Breast epithelium (tissue), 4 donors: Measurements from ENCODE around the gene LRRFIP1. TPM values are rescaled to one million over a fixed set of nuclear protein-coding genes. Genes with fewer than 3 reads are reported as not detected.
A peak's percentile ranks its signal among the peaks of the same experiment; 100 is the strongest.

Source experiments
- DNase-seq, 2 donors: peaks; one replicate each; pipeline ENCODE4 v3.0.0-alpha.2; 2019; ENCODE audit warnings: low spot score in 2 of 2
- H3K27ac ChIP-seq, 2 donors: fragments of 200-600 bp; sonication (generic) in 1 of 2; one replicate each; pipeline ENCODE4 v1.5.1; 2016 to 2019; ENCODE audit warnings: mild to moderate bottlenecking in 1 of 2
- H3K27me3 ChIP-seq, 2 donors: fragments of 200-600 bp; sonication (generic) in 1 of 2; one replicate each; pipeline versions ENCODE4 v1.5.1 to v1.6.0; 2017 to 2019; ENCODE audit warnings: control low read depth in 1 of 2, mild to moderate bottlenecking in 1 of 2
- H3K36me3 ChIP-seq: fragments of 200-600 bp; one replicate; pipeline ENCODE4 v1.5.1; 2019
- H3K4me1 ChIP-seq, 2 donors: fragments of 200-600 bp; sonication (generic); one replicate each; pipeline ENCODE4 v1.5.1; 2016 to 2019; ENCODE audit warnings: control low read depth in 1 of 2
- H3K4me3 ChIP-seq, 3 donors: fragments of 200-600 bp; sonication (generic); 1 replicate in 2 of 3; 2 replicates in 1 of 3; pipeline ENCODE4 v1.5.1; 2016 to 2019; ENCODE audit warnings: mild to moderate bottlenecking in 3 of 3, moderate library complexity in 2 of 3
- H3K9me3 ChIP-seq, 2 donors: fragments of 200-600 bp; sonication (generic) in 1 of 2; one replicate each; pipeline ENCODE4 v1.5.1; 2016 to 2019; ENCODE audit warnings: control low read depth in 1 of 2
- POLR2A ChIP-seq: fragments of 450-650 bp; IDR thresholded peaks from one replicate; pipeline ENCODE4 v1.6.1; 2016; ENCODE audit warnings: antibody characterized with exemption, mild to moderate bottlenecking, moderate library complexity
- POLR2AphosphoS5 ChIP-seq, 3 donors: sonication (generic); formaldehyde crosslinking; IDR thresholded peaks; one replicate each; pipeline ENCODE4 v1.6.1; 2017; ENCODE audit warnings: antibody characterized with exemption in 3 of 3
- intact Hi-C: fragments of 100-400 bp; cut with DNase I; formaldehyde crosslinking; loops from one replicate; pipeline ENCODE4 v1.15.1; 2023; ENCODE audit warnings: low total_unique reads
- total RNA-seq, 3 donors: library from RNA; depleted of rRNA; stranded (reverse); fragments of >200 nt; gene quantifications; one replicate each; pipeline ENCODE4 v1.1.0, GENCODE V29; 2016
- TF ChIP-seq, protein P1 (sequence below), 3 donors: fragments of 450-650 bp; IDR thresholded peaks; one replicate each; pipeline ENCODE4 v1.5.1; 2016 to 2017; ENCODE audit warnings: antibody characterized with exemption in 3 of 3, mild to moderate bottlenecking in 3 of 3, moderate library complexity in 3 of 3

Gene LRRFIP1
- total RNA-seq, 3 donors from 2014 or later = 82.6 to 136 (median 130) TPM

DNA sequence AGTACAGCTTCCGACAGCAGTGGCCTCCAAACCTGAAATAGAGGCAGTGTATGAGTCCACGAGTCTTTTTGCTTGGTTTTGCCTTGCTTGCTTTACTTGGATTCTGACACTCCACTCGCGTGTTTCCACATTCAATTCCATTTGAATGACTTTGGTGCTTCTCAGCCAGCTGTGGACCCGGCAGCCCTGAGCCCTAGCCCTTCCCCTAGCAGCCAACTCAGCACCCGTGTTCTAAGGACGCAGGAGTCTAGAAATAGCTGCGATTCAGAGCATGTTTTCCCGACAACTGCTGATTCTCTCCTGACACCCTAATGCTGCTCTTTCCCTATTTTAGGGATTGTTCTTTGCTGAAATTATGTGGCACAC, 20.6 kb downstream of the LRRFIP1 start:
- no peak overlapping the region for H3K27ac ChIP-seq
- no peaks in the 10 kb centered on the region for H3K4me1 ChIP-seq
- no peaks in the 10 kb centered on the region for H3K9me3 ChIP-seq
- DNase-seq = no peak
- no peak overlapping the region for H3K4me3 ChIP-seq
- intact Hi-C loops = no loop called here
- no peaks in the 10 kb centered on the region for H3K36me3 ChIP-seq
- TF ChIP-seq POLR2A = no peak
- TF ChIP-seq POLR2AphosphoS5 (IDR thresholded peaks at IDR 0.05) = no peak
- TF ChIP-seq, protein P1, sequence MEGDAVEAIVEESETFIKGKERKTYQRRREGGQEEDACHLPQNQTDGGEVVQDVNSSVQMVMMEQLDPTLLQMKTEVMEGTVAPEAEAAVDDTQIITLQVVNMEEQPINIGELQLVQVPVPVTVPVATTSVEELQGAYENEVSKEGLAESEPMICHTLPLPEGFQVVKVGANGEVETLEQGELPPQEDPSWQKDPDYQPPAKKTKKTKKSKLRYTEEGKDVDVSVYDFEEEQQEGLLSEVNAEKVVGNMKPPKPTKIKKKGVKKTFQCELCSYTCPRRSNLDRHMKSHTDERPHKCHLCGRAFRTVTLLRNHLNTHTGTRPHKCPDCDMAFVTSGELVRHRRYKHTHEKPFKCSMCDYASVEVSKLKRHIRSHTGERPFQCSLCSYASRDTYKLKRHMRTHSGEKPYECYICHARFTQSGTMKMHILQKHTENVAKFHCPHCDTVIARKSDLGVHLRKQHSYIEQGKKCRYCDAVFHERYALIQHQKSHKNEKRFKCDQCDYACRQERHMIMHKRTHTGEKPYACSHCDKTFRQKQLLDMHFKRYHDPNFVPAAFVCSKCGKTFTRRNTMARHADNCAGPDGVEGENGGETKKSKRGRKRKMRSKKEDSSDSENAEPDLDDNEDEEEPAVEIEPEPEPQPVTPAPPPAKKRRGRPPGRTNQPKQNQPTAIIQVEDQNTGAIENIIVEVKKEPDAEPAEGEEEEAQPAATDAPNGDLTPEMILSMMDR (IDR thresholded peaks at IDR 0.05) = no peak
- H3K27me3 ChIP-seq = no peaks in the 10 kb centered on the region

DNA sequence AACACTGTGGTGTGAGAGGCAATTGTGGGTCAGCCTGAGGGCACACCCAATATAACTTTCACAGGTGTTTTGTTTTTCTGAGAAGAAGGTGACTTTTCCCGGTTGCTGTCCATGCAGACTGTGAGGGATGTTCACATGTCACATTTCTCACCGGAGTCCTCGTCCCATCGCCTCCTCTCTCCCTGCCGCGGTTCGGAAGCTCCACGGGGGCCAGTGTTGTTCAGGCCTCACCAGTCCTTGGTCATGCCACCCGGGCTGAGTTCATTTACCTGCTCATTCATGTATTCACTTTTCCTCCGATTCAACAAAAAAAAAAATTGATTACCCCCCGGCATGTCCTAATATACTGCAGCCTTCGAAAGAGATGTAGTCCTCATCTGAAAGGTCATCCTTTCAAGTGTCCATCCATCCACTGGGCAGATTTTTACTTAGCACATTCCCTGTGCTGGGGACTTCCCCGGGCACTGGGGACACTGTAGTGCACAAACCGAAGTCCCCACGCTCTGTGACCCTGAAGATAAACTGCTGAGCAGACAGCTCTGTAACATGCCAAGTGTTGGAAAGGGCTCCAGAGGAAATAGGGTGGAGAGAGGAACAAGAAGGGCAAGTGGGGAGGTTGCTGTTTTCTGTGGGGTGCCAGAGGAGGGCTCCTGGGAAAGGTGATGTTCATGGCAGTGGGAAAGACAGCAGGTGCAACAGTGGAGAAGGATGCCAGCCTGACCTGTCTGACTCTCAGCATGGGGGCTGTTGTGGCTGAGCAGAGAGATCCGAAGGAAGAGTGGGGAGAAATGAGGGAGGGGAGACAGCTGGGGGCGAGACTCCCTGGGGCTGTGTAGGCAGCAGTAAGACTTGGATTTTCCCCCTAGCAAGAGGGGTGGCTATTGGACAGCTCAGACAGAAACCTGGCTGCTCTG, 22.4 kb downstream of the LRRFIP1 start:
- Histone ChIP-seq H3K27ac (no peak overlapping the region), H3K4me3 (no peak overlapping the region), H3K36me3 (no peaks in the 10 kb centered on the region), H3K27me3 (no peaks in the 10 kb centered on the region), H3K4me1 (no peaks in the 10 kb centered on the region), H3K9me3 (no peaks in the 10 kb centered on the region)
- TF ChIP-seq POLR2A = no peak
- TF ChIP-seq, protein P1 (IDR thresholded peaks at IDR 0.05) = no peak
- TF ChIP-seq POLR2AphosphoS5 (IDR thresholded peaks at IDR 0.05) = no peak
- DNase-seq = no peak
- intact Hi-C loops = no loop called here

DNA sequence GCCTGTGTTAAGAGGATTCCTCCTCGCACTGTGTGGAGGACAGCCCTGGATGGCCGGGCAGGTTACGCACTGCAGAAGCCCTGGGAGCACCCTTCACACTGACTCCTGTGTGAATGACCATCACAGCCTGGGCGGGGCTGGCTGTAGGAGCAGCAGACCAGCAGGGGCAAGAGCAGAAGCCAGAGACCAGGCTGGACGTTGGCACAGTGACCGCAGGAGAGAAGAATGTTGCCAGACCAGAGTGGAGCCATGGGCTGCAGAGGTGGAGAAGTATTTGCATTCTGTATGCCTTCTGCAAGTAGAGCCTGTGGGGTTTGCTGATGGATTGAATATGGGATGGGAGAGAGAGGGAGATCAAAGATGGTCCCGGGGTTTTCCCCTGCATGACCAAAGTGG, 23.1 kb downstream of the LRRFIP1 start:
- Histone ChIP-seq H3K9me3 (no peaks in the 10 kb centered on the region), H3K27me3 (no peaks in the 10 kb centered on the region), H3K36me3 (no peaks in the 10 kb centered on the region), H3K4me3 (no peak overlapping the region), H3K27ac (no peak overlapping the region), H3K4me1 (no peaks in the 10 kb centered on the region)
- peak in 1 of 2 donors; percentile 73 for DNase-seq
- intact Hi-C loops = no loop called here
- no peak for TF ChIP-seq POLR2A
- TF ChIP-seq, protein P1 (IDR thresholded peaks at IDR 0.05) = no peak
- TF ChIP-seq POLR2AphosphoS5 (IDR thresholded peaks at IDR 0.05) = no peak

DNA sequence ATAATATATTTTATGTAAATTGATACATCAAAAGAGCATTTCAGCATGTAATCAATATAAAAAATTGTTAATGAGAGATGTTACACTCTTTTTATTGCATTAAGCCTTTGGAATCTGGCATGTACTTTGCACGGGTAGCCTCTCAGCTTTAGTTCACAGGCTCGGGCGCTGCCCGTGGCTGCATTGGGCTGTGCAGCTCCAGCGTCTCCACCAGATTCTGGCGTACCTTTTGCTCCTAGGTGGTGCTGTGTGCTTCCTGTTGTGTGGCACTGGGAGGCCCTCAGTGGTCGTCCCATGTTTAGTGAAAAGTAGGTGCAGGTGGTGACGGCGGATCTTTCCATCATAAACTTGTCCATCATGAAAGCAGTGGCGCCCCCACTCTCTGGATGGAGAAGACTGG, 24.4 kb downstream of the LRRFIP1 start:
- H3K9me3 ChIP-seq = no peaks in the 10 kb centered on the region
- no peak for DNase-seq
- no peaks in the 10 kb centered on the region for H3K4me1 ChIP-seq
- H3K27ac ChIP-seq = no peak overlapping the region
- intact Hi-C loops = loop anchor here (2.0 kb wide), 1 partner anchor 61 kb away; the partner anchor contains the start of gene RAB17
- H3K27me3 ChIP-seq = no peaks in the 10 kb centered on the region
- H3K36me3 ChIP-seq = no peaks in the 10 kb centered on the region
- TF ChIP-seq POLR2AphosphoS5 (IDR thresholded peaks at IDR 0.05) (no peak), POLR2A (no peak)
- TF ChIP-seq, protein P1 (IDR thresholded peaks at IDR 0.05) = no peak
- no peak overlapping the region for H3K4me3 ChIP-seq

DNA sequence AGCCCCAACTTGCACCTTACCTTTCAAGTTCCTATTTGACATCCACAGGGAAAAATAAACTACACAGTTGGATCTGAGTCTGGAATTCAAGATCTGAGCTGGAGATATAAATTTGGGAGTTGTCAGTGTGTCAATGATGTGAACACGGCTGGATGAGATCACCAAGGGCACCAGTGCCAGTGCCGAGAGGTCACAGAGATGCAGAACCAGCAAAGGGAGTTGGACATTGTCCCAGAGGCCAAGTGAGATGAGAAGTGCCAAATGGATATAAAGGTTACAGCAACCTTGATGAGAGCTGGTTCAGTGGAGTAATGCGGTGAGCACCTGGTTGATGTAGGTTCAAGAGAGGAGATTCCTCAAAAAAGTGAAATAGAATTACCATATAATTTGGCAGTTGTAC, 24.8 kb downstream of the LRRFIP1 start:
- no peak for TF ChIP-seq POLR2AphosphoS5 (IDR thresholded peaks at IDR 0.05)
- no peak for TF ChIP-seq POLR2A
- TF ChIP-seq, protein P1 (IDR thresholded peaks at IDR 0.05) = no peak
- Histone ChIP-seq H3K4me3 (no peak overlapping the region), H3K27me3 (no peaks in the 10 kb centered on the region), H3K4me1 (no peaks in the 10 kb centered on the region), H3K9me3 (no peaks in the 10 kb centered on the region), H3K27ac (no peak overlapping the region), H3K36me3 (no peaks in the 10 kb centered on the region)
- no peak for DNase-seq
- intact Hi-C loops = loop anchor here (2.0 kb wide), 1 partner anchor 61 kb away; the partner anchor contains the start of gene RAB17
